A673 (cell line): ENCODE results near the gene KRT86. TPM values are rescaled to one million over a fixed set of nuclear protein-coding genes. Genes with fewer than 3 reads are reported as not detected.
"Not testable (repeated sequence)": the region's sequence is repeated elsewhere in the genome, so short reads cannot be mapped to it uniquely, and the experiment has no call there.

Source experiments
- BruUV-seq: library from RNA; stranded (reverse); fragments of 400-500 nt; replicated peaks from 2 replicates; lab custom pipeline; 2021; lab: Mats Ljungman, UMichigan
- CTCF ChIA-PET: fragments of 300-600 bp; sonication (Branson Sonifier 250); formaldehyde crosslinking; loops from one replicate; lab custom pipeline; 2022; ENCODE audit warnings: antibody characterized with exemption; lab: Charles Lee
- POLR2A ChIA-PET: fragments of 300-600 bp; sonication (Branson Sonifier 250); formaldehyde crosslinking; loops from one replicate; lab custom pipeline; 2022; ENCODE audit warnings: antibody characterized with exemption; ENCODE audit not compliant: low non-redundant PET; lab: Charles Lee
- DNase-seq: peaks from one replicate; pipeline ENCODE4 v3.0.0-alpha.2; 2015; ENCODE audit warnings: low spot score
- H3K27ac ChIP-seq: fragments of 200-600 bp; sonication (generic); 2 replicates; pipeline ENCODE4 v1.5.1; 2016; ENCODE audit warnings: mixed run types, low read depth, mild to moderate bottlenecking, mixed read lengths, antibody characterized with exemption, low read length; ENCODE audit not compliant: poor library complexity, severe bottlenecking
- H3K27me3 ChIP-seq: fragments of 200-600 bp; sonication (generic); replicated peaks from 2 replicates; pipeline ENCODE4 v1.6.1; 2017; ENCODE audit warnings: mixed run types, low read depth, mild to moderate bottlenecking, mixed read lengths, antibody characterized with exemption, low read length; ENCODE audit not compliant: insufficient read depth, poor library complexity
- H3K36me3 ChIP-seq: fragments of 200-600 bp; sonication (generic); 2 replicates; pipeline ENCODE4 v1.6.1; 2016; ENCODE audit warnings: mixed run types, mild to moderate bottlenecking, mixed read lengths, antibody characterized with exemption, low read length; ENCODE audit not compliant: insufficient read depth, poor library complexity, severe bottlenecking
- H3K4me1 ChIP-seq: fragments of 200-600 bp; sonication (generic); 2 replicates; pipeline ENCODE4 v1.6.1; 2017; ENCODE audit warnings: mixed run types, mild to moderate bottlenecking, mixed read lengths, antibody characterized with exemption, low read length; ENCODE audit not compliant: insufficient read depth, poor library complexity, severe bottlenecking
- H3K4me3 ChIP-seq: fragments of 200-600 bp; sonication (generic); 2 replicates; pipeline ENCODE4 v1.5.1; 2016; ENCODE audit warnings: low read depth, mixed run types, mild to moderate bottlenecking, mixed read lengths, low read length; ENCODE audit not compliant: poor library complexity, severe bottlenecking
- H3K9me3 ChIP-seq: fragments of 200-600 bp; sonication (generic); 2 replicates; pipeline ENCODE4 v1.6.1; 2016; ENCODE audit warnings: mixed run types, low read depth, mild to moderate bottlenecking, mixed read lengths, antibody characterized with exemption, low read length; ENCODE audit not compliant: poor library complexity, severe bottlenecking
- CTCF ChIP-seq: fragments of 300-800, 200-600 bp; sonication (generic); conservative IDR thresholded peaks from 2 replicates; pipeline ENCODE4 v1.5.1; 2017; ENCODE audit warnings: low read depth, mild to moderate bottlenecking, antibody characterized with exemption, low read length, moderate library complexity, mixed read lengths
- EZH2 ChIP-seq: fragments of 200-600 bp; sonication (generic); IDR thresholded peaks from 2 replicates; pipeline ENCODE4 v1.6.1; 2017; ENCODE audit warnings: borderline replicate concordance, low read depth, mild to moderate bottlenecking, mixed read lengths, antibody characterized with exemption, low read length; ENCODE audit not compliant: poor library complexity, severe bottlenecking
- intact Hi-C: fragments of 100-400 bp; cut with micrococcal nuclease; formaldehyde crosslinking; loops from one replicate; pipeline ENCODE4 v1.10.0; 2022; ENCODE audit not compliant: unreplicated experiment
- total RNA-seq: library from RNA; stranded (reverse); gene quantifications from 2 replicates; pipeline ENCODE4 v1.2.3, GENCODE V29; 2021

Gene KRT86
- total RNA-seq, 1 experiment from 2014 or later = not detected

GRCh38 chr12:52239767-52240166 is 34.7 kb upstream of the KRT86 start:
- no peak overlapping the region for H3K4me3 ChIP-seq
- H3K9me3 ChIP-seq = no peaks in the 10 kb centered on the region
- BruUV-seq = no TSS peak
- H3K27ac ChIP-seq = no peak overlapping the region
- TF ChIP-seq CTCF (no peak), EZH2 (no peak)
- no peaks in the 10 kb centered on the region for H3K27me3 ChIP-seq
- H3K36me3 ChIP-seq = no peaks in the 10 kb centered on the region
- intact Hi-C loops = no loop called here
- no peak for DNase-seq
- ChIA-PET CTCF (no interaction called here), POLR2A (no interaction called here)
- no peaks in the 10 kb centered on the region for H3K4me1 ChIP-seq

GRCh38 chr12:52240247-52240646 is 34.2 kb upstream of the KRT86 start:
- H3K27me3 ChIP-seq, H3K9me3 ChIP-seq, H3K4me3 ChIP-seq, H3K36me3 ChIP-seq, H3K4me1 ChIP-seq, H3K27ac ChIP-seq, BruUV-seq, intact Hi-C loops, POLR2A ChIA-PET, CTCF ChIA-PET, DNase-seq: not testable (repeated sequence)

GRCh38 chr12:52241205-52241842 is 33.1 kb upstream of the KRT86 start:
- Histone ChIP-seq H3K27ac (no peak overlapping the region), H3K36me3 (no peaks in the 10 kb centered on the region), H3K4me1 (no peaks in the 10 kb centered on the region), H3K9me3 (no peaks in the 10 kb centered on the region), H3K4me3 (no peak overlapping the region), H3K27me3 (no peaks in the 10 kb centered on the region)
- intact Hi-C loops = no loop called here
- TF ChIP-seq EZH2 = no peak
- TF ChIP-seq CTCF = no peak
- BruUV-seq = no TSS peak
- ChIA-PET POLR2A (no interaction called here), CTCF (interaction anchor here (0.6 kb wide), 1 partner anchor 32 kb away, joined by 4 read pairs; no protein-coding TSS in a partner anchor)
- DNase-seq = no peak
